ENCODE data around the gene EML4.

GRCh38 chr2:42147641-42148274, 21.4 kb upstream of the EML4 start:
- TF ChIP-seq CTCF (IDR thresholded peaks at IDR 0.05): no peak
- TF ChIP-seq EP300 (IDR thresholded peaks at IDR 0.05): no peak
